ENCODE measurements around the gene TTC39C.

DNA sequence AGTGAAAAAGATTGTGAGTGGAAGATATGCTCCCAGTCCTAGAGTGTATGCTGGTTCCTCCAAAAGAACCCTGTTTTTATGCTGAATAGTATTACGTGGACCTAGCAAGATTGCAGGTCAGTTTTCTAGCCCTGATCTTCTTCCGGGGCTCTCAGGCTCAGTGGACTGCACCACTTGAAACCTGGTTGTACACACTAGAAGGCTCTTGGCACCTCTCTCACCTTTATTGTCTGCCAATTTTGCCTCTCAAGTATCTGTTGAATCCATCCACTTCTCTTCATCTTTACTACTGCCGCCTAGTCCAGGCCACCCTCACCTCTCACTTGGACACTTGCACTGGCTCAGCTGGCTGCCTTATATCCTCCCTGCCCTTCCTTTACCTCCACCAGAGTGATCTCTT, 16.8 kb downstream of the TTC39C start:
- TF ChIP-seq, protein P1, sequence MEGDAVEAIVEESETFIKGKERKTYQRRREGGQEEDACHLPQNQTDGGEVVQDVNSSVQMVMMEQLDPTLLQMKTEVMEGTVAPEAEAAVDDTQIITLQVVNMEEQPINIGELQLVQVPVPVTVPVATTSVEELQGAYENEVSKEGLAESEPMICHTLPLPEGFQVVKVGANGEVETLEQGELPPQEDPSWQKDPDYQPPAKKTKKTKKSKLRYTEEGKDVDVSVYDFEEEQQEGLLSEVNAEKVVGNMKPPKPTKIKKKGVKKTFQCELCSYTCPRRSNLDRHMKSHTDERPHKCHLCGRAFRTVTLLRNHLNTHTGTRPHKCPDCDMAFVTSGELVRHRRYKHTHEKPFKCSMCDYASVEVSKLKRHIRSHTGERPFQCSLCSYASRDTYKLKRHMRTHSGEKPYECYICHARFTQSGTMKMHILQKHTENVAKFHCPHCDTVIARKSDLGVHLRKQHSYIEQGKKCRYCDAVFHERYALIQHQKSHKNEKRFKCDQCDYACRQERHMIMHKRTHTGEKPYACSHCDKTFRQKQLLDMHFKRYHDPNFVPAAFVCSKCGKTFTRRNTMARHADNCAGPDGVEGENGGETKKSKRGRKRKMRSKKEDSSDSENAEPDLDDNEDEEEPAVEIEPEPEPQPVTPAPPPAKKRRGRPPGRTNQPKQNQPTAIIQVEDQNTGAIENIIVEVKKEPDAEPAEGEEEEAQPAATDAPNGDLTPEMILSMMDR (IDR thresholded peaks at IDR 0.05; ENCODE audit: insufficient read depth, low read length), result no peak
- TF ChIP-seq SPI1 (IDR thresholded peaks at IDR 0.05; ENCODE audit: borderline replicate concordance, low read depth) (no peak), POLR2AphosphoS5 (IDR thresholded peaks at IDR 0.05; ENCODE audit: low read depth) (no peak), GABPA (IDR thresholded peaks at IDR 0.05; ENCODE audit: low read depth) (no peak)
